Measurements from ENCODE around the gene ILDR1.

Gene ILDR1

DNA sequence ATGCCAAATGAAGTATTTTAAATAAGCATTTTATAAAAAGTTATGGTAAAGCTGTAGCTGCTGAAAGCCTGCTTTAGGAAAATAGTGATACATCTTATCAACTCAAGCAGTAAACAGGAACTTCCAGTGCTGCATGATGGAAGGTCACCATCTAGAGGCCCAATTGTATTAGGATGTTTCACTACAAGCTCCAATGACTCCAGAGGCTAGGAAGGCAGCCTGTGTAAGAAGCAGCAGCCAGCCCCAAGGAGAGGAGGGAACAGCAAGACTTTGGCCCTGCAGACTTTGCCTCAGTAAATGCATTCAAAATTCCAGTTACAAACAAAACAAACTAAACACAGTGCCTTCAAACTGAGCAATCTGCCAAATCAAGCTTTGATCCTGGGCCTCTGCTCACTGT is 32.1 kb downstream of the ILDR1 start:
- no peak for DNase-seq

- no peak for DNase-seq
These were observed 33.9 kb downstream of the ILDR1 start for GRCh38 chr3:121988146-121988545.

DNA sequence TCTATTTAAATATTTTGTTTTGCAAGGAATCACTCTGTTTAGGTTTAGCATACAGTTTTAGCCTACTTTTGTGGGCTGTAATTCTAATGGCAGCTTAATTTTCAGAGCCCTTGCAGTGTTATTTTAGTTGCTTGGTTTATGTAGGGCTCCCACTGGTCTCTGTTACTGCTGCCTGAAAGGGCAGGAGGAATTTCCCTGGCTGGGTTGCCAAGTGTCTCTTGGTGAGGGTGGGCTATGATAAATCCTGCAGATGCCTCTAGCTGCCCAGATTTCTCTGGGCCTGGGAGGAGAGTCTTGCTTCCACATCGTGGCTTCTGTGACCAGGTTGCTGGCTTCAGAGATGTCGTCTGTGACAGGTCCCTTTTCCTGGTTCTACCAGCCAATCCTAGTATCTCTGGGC is 36.2 kb downstream of the ILDR1 start:
- no peak for DNase-seq

DNA sequence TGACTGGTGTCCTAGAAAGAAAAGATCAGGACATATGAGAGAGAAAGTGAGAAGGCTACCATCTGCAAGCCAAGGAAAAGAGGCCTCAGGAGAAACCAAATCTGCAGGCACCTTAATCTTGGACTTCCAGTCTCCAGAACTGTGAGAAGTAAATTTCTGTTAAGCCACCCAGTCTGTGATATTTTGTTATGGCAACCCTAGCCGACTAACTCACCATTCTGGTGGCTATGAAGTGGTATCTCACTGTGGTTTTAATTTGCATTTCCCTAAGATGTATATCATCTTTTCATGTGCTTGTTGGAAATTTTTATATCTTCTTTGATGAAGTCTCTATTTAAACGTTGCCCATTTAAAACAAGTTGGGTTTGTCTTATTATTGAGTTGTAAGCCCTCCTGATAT is 40.6 kb downstream of the ILDR1 start:
- no peak for DNase-seq

DNA sequence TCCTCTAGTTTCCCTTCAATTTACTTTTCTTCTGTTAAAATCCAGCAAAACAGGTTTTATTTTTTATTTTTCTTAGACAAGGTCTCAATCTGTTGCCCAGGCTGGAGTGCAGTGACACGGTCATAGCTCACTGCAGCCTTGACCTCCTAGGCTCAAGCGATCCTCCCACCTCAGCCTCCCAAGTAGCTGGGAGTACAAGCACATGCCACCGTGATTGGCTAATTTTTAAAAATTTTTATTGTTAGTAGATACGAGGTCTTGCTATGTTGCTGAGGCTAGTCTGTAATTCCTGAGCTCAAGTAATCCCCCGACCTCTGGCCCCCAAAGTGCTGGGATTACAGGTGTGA is 41.6 kb downstream of the ILDR1 start:
- no peak for DNase-seq

DNA sequence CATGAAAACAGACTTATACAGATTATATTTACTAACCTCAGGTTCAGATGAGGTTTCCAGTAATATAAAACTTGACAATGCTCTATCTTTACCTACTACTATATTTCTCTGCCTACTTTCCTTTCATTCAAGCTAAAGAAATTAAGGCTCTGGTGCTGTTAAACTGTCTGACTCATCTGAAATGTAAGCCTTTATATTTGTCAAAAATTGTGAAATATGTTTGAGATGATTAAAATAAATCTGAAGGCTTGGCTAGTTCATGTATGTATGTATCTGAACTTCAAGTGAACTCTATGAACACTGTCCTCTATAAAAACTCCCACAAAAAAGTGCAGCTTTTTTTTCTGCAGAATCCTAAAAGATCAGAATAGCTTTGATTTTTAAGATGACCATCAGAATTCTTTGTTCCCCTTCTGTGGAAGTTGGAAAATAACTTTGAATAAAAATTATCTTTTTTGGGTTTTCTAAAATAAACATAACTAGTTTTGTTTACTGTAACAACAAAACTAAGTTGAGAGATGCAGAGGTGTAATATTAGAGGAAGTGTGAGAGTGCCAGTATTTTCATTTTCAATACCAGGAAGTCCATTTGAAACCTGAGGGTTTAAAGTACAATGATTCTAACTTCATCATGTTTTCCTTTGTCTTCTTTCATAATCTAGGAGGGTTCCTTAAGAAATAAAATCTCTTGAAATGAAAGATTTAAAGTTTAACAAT is 42.2 kb downstream of the ILDR1 start:
- DNase-seq, result no peak

DNA sequence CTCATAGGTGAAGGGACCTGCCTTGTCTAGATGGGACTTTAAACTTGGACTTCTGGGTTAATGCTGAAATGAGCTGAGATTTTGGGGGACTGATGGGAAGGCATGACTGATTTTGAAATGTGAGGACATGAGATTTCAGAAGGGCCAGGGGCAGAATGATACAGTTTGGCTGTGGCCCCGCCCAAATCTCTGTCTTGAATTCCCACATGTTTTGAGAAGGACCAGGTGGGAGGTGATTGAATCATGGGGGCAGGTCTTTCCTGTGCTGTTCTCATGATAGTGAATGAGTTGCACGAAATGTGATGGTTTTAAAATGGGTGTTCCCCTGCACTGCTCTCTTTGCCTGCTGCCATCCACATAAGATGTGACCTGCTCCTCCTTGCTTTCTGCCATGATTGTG is 42.8 kb downstream of the ILDR1 start:
- DNase-seq, result no peak

GRCh38 chr3:121976727-121977126 is 45.3 kb downstream of the ILDR1 start:
- DNase-seq, result no peak

DNA sequence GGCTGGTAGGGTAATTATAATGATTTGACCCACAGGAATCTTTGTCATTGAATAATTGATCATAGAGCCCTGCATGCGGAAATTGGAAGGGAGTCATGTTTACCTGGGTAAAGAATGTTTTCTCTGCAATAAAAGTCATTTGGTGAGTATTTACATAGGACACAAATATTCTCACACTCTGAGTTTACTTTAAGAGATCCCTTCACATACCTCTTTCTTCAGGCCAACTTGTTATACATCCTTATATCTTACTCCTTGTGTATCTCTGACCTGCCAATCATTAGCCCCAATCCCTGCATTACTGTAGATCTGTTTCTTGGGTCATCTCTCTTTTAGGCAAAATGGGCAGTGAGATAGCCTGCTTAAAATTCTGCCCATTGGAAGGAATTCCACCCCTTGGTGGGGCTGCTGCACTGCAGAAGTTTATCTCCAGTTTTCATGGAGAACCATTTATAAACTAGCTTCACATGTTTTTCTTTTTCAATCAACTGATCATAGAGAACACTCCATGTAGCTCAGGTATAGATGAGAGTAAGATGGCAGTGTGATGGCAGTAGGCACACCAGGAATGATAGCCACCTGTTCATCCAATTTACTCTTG is 46.2 kb downstream of the ILDR1 start:
- DNase-seq, result no peak

GRCh38 chr3:121974601-121975111 is 47.4 kb downstream of the ILDR1 start:
- no peak for DNase-seq

DNA sequence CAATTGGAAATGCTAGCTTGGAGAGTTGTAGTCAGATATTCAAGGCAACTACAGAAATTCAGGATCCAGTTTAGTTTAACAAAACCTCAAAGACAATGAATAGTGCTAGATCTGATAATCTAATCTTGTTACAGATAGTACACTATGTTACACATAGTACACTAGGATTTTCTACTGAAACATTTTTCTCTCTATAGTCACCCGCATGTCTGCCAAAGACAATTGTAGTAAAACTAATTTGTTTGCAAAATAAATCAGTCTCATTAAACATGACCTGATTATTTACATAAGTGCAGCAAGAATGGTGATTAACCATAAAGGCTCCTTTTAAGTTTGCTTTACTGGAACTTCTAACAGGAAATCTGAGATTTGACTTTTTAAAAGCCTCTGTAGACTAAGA is 52.0 kb downstream of the ILDR1 start:
- no peak for DNase-seq

- no peak for DNase-seq
These were observed 52.4 kb downstream of the ILDR1 start for GRCh38 chr3:121969631-121970030.

DNA sequence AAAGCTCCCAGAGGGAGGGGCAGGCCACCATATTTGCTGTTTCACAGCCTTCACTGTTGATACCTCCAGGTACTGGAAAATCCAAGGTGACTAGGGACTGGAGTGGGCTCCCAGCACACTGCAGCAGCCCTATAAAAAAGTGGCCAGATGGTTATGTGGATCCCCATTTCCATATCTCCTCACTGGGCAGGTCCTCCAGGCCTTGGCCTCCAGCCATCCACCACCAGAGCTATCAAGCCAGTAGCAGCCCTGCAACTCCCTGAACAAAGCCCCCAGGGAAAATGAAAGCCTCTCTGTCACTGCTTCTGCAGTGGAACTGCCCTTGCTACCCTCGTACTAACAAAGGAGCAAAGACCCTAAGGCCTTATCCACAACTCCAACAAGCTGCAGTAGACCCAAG is 58.4 kb downstream of the ILDR1 start:
- DNase-seq, result no peak

DNA sequence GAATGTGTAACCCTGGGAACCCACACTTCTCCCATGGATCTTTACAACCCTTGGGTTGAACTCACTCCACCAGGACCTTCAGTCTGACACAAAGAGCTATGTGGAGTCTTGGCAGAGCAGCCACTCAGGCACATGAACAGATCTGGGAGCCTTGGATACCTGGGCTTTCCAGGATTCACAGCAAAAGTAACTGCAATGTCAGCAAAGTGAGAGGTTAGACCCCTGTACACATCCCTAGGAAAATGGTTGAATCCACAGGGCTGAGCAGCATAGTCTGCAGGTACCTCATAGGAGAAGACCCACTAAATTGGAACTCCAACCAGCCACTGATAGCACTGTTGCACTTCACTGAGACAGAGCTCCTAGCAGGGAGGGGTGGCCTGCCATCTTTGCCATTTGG is 59.6 kb downstream of the ILDR1 start:
- no peak for DNase-seq

DNA sequence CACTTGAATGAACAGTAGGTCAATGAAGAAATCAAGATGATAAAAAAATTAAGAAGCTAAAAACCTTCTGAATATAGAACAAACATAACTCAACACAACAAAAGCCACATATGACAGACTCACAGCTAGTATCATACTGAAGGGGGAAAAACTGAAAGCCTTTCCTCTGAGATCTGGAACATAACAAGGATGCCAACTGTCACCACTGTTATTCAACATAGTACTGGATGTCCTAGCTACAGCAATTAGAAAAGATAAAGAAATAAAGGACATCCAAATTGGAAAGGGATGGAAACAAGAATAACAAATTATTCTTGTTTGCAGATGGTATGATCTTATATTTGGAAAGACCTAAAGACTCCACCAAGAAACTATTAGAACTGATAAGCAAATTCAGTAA is 60.8 kb downstream of the ILDR1 start:
- no peak for DNase-seq

- DNase-seq, result no peak
These were observed 63.2 kb downstream of the ILDR1 start for GRCh38 chr3:121958801-121959200.

GRCh38 chr3:121957674-121958415 is 64.2 kb downstream of the ILDR1 start:
- no peak for DNase-seq

DNA sequence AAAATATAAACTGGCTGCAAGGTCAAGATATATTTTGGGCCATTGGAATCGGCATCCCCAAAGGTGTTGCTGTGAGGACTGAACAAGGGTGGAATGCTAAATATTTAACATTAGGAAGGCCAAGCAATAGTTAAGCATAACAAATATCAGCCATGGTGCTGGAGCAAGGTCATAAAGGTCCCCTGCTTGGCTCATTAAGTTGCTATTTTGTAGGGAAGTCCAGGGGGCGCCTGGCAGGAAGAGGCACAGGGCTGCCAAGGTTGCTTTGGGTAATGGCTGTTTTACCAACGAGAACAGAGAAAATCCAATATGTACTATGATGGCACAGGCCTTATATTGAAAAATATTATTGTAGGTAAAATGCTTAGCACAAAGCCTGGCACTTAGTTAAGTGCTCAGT is 65.7 kb downstream of the ILDR1 start:
- no peak for DNase-seq

- DNase-seq, result no peak
These were observed 70.6 kb downstream of the ILDR1 start for GRCh38 chr3:121951291-121951919.

GRCh38 chr3:121948641-121949040 is 73.4 kb downstream of the ILDR1 start:
- DNase-seq, result no peak

DNA sequence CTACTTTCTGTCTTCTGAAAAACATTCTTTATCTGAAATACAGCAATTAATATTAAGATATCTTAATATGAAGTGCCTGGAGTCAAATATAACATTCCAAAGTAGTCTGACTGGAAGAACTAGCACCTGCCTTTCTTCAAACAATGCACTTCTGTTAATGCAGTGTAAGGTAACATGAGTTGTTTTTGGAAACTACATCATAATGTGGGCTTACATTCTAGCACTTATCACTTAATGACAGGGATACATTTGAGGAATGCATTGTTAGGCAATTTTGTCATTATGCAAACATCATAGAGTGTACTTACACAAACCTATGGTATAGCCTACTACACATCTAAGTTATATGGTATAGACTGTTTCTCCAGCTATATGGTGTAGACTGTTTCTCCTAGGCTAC is 78.6 kb downstream of the ILDR1 start:
- no peak for DNase-seq

GRCh38 chr3:121942116-121942786 is 79.8 kb downstream of the ILDR1 start:
- no peak for DNase-seq

DNA sequence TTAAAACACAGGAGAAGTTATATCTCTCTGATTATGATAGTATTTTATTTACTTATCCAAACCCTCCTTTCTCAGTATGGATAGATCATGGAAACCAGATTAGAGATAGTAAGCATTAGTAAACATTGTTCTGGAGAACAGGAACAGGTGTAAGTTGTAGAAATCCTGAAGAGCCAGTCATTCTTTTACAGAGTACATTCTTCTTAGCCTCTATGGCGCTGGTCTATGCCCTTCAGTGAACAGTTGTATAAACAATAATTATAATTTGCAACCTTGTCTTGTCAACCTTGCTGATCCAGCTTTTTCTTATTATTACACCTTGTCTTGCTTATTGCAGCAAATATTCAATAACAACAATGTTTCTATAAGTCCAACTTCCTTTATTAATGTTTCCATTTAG is 80.5 kb downstream of the ILDR1 start:
- DNase-seq, result no peak
